Fibroblast of lung (primary cell): ENCODE data around the gene TBC1D5.

Experiments
- EZH2 ChIP-seq: IDR thresholded peaks from 2 replicates; pipeline ENCODE4 v1.5.1; 2012; ENCODE audit warnings: low read length, control low read depth, mild to moderate bottlenecking; ENCODE audit errors: missing control alignments
- TF ChIP-seq, protein P1 (sequence below), 2 donors: IDR thresholded peaks in 1 of 2; conservative IDR thresholded peaks in 1 of 2; 1 replicate in 1 of 2; 2 replicates in 1 of 2; pipeline ENCODE4 v1.5.1; 2011 to 2012; ENCODE audit warnings: low read length in 2 of 2, control low read depth in 1 of 2, inconsistent platforms in 1 of 2, low read depth in 1 of 2, mild to moderate bottlenecking in 1 of 2

DNA sequence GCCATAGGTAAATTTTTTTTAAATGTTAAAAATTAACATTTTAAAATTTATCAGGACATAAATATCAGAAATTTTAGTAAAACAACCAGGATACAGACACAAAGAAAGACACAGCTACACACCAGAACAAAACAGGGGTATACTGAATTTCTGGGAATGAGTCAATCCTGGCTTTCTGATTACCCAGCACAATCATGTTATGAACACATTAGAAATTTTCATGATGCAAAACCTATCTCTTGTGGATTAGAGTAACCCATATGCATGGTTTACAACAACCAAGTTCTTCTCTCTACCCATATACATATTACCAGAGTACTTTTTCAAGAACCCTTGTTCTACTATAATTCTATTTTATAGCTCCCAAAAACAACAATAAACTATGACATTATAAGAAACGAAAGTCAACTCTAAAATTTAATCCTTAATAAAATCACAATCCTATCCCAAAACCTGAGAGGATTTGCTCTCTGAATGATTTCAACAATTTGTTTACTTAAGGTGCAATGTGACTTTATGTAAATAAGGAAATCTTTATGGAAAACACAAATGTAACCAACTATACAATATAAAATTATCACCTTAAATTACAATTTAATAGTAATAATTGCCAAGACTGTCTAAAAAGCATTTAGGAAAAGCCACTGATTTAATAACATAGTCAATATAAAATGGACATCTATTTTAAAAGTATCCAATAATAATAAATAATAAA, 184.5 kb downstream of the TBC1D5 start:
- TF ChIP-seq, protein P1, sequence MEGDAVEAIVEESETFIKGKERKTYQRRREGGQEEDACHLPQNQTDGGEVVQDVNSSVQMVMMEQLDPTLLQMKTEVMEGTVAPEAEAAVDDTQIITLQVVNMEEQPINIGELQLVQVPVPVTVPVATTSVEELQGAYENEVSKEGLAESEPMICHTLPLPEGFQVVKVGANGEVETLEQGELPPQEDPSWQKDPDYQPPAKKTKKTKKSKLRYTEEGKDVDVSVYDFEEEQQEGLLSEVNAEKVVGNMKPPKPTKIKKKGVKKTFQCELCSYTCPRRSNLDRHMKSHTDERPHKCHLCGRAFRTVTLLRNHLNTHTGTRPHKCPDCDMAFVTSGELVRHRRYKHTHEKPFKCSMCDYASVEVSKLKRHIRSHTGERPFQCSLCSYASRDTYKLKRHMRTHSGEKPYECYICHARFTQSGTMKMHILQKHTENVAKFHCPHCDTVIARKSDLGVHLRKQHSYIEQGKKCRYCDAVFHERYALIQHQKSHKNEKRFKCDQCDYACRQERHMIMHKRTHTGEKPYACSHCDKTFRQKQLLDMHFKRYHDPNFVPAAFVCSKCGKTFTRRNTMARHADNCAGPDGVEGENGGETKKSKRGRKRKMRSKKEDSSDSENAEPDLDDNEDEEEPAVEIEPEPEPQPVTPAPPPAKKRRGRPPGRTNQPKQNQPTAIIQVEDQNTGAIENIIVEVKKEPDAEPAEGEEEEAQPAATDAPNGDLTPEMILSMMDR (conservative IDR thresholded peaks at IDR 0.05 in 1 of 2, IDR thresholded peaks at IDR 0.05 in 1 of 2; ENCODE audit: low read depth in 1 of 2, low read length in 2 of 2): no peak
- TF ChIP-seq EZH2: no peak
